AG10803 (cell line): Measurements from ENCODE around the gene GARS1.

Experiments used
- DNase-seq: peaks from one replicate; pipeline ENCODE4 v3.0.0; 2010; ENCODE audit warnings: low read depth
- H3K4me3 ChIP-seq: 2 replicates; pipeline ENCODE4 v1.5.1; 2011; ENCODE audit warnings: mild to moderate bottlenecking, low read length, control low read depth
- CTCF ChIP-seq: conservative IDR thresholded peaks from 2 replicates; pipeline ENCODE4 v1.5.1; 2011; ENCODE audit warnings: mild to moderate bottlenecking, low read length, control low read depth, inconsistent platforms

The GARS1 gene

GRCh38 chr7:30594048-30594539 is 584 bp upstream of the GARS1 start:
- no peak for TF ChIP-seq CTCF
- peak; percentile 40 for DNase-seq
- peak overlapping the region; percentile 100 for H3K4me3 ChIP-seq

GRCh38 chr7:30595436-30596013 is 847 bp downstream of the GARS1 start:
- peak overlapping the region; percentile 100 for H3K4me3 ChIP-seq
- DNase-seq: peak; percentile 8
- TF ChIP-seq CTCF: no peak

- 0 out of 2 replicates have a peak, but pooled peaks have one; percentile 11 for TF ChIP-seq CTCF
- DNase-seq: peak; percentile 65
- H3K4me3 ChIP-seq: peak overlapping the region; percentile 100
Measured at GRCh38 chr7:30596014-30596641, 1.4 kb downstream of the GARS1 start.

GRCh38 chr7:30596721-30597120 is 2.0 kb downstream of the GARS1 start:
- H3K4me3 ChIP-seq: peak overlapping the region; percentile 100
- DNase-seq: peak; percentile 24
- TF ChIP-seq CTCF: no peak

- TF ChIP-seq CTCF: no peak
- peak; percentile 55 for DNase-seq
- peak overlapping the region; percentile 100 for H3K4me3 ChIP-seq
Measured at GRCh38 chr7:30598121-30598876, 3.6 kb downstream of the GARS1 start.

GRCh38 chr7:30604901-30605300 is 10.2 kb downstream of the GARS1 start:
- no peak for DNase-seq
- no peak for TF ChIP-seq CTCF
- no peak overlapping the region for H3K4me3 ChIP-seq
